HCT116 (cell line): ENCODE data around the gene PLEKHA6. TPM values are rescaled to one million over a fixed set of nuclear protein-coding genes. Genes with fewer than 3 reads are reported as not detected.

Source experiments
- ATAC-seq: fragments of 200-7000 bp; cut with Tn5 transposase; 2 replicates; pipeline ENCODE4 v1.9.1; 2020; ENCODE audit warnings: mild to moderate bottlenecking, moderate library complexity
- BruUV-seq: library from RNA; stranded (reverse); fragments of 400-500 nt; replicated peaks from 2 replicates; lab custom pipeline; 2021; lab: Mats Ljungman, UMichigan
- CTCF ChIA-PET: fragments of 300-600 bp; sonication (Branson Sonifier 250); formaldehyde crosslinking; loops from one replicate; lab custom pipeline; 2021; ENCODE audit warnings: antibody characterized with exemption; lab: Charles Lee
- POLR2A ChIA-PET: fragments of 300-600, 350-600 bp; sonication (Branson Sonifier 250); formaldehyde crosslinking; loops from one replicate; lab custom pipeline; 2021; ENCODE audit warnings: antibody characterized with exemption; lab: Charles Lee
- RAD21 ChIA-PET, 2 experiments: fragments of 300-600 bp; sonication (Branson Sonifier 250); formaldehyde crosslinking; loops; one replicate each; lab custom pipeline; 2023; ENCODE audit warnings: low total read pairs in 2 of 2; ENCODE audit not compliant: uncharacterized antibody in 2 of 2, unreplicated experiment in 2 of 2, low non-redundant PET in 1 of 2; lab: Charles Lee
- DNase-seq: peaks from one replicate; pipeline ENCODE4 v3.0.0-alpha.2; 2010; ENCODE audit warnings: low read depth, low spot score
- H2AFZ ChIP-seq: fragments of 200-600 bp; shearing (Covaris generic), sonication (generic); 2 replicates; pipeline ENCODE4 v1.6.1; 2017; ENCODE audit warnings: low read depth, mixed run types, mixed read lengths, antibody characterized with exemption, low read length; ENCODE audit not compliant: poor library complexity, severe bottlenecking
- H3K27ac ChIP-seq: 2 replicates; pipeline ENCODE4 v1.5.1; 2012; ENCODE audit warnings: low read depth, low read length
- H3K27me3 ChIP-seq: fragments of 200-600 bp; sonication (generic); 2 replicates; pipeline ENCODE4 v1.6.1; 2016; ENCODE audit warnings: mixed run types, low read length, mixed read lengths; ENCODE audit not compliant: insufficient read depth
- H3K36me3 ChIP-seq, 2 experiments: fragments of 200-500 bp in 1 of 2; fragments of 200-600 bp in 1 of 2; sonication (Bioruptor generic) in 1 of 2; sonication (generic) in 1 of 2; 2 replicates each; pipeline versions ENCODE4 v1.5.1 to v1.6.1; 2014 to 2016; ENCODE audit warnings: low read length in 2 of 2, inconsistent platforms in 1 of 2, mixed read lengths in 1 of 2, mixed run types in 1 of 2; ENCODE audit not compliant: insufficient read depth in 2 of 2, control insufficient read depth in 1 of 2
- H3K4me1 ChIP-seq, 2 experiments: fragments of 200-600 bp in 1 of 2; sonication (generic) in 1 of 2; 2 replicates each; pipeline versions ENCODE4 v1.5.1 to v1.6.1; 2012 to 2017; ENCODE audit warnings: low read length in 2 of 2, inconsistent platforms in 1 of 2, mild to moderate bottlenecking in 1 of 2, mixed read lengths in 1 of 2, mixed run types in 1 of 2, moderate library complexity in 1 of 2; ENCODE audit not compliant: insufficient read depth in 2 of 2, control insufficient read depth in 1 of 2
- H3K4me2 ChIP-seq: fragments of 200-600 bp; sonication (generic); 2 replicates; pipeline ENCODE4 v1.6.1; 2017; ENCODE audit warnings: mixed run types, low read length, mixed read lengths
- H3K4me3 ChIP-seq, 2 experiments: fragments of 200-600 bp in 1 of 2; sonication (generic) in 1 of 2; replicated peaks in 1 of 2; 2 replicates each; pipeline ENCODE4 v1.5.1; 2011 to 2016; ENCODE audit warnings: low read length in 2 of 2, control low read depth in 1 of 2, low read depth in 1 of 2, mild to moderate bottlenecking in 1 of 2, mixed read lengths in 1 of 2, mixed run types in 1 of 2
- H3K79me2 ChIP-seq: fragments of 200-600 bp; sonication (generic); 2 replicates; pipeline ENCODE4 v1.6.1; 2017; ENCODE audit warnings: mild to moderate bottlenecking, mixed run types, low read length, moderate library complexity, mixed read lengths; ENCODE audit not compliant: insufficient read depth
- H3K9ac ChIP-seq: fragments of 200-600 bp; sonication (generic); 2 replicates; pipeline ENCODE4 v1.6.1; 2016; ENCODE audit warnings: low read length, mixed read lengths
- H3K9me2 ChIP-seq: fragments of 200-600 bp; sonication (generic), shearing (Covaris generic); 2 replicates; pipeline ENCODE4 v1.6.1; 2017; ENCODE audit warnings: mixed run types, mild to moderate bottlenecking, moderate library complexity; ENCODE audit not compliant: insufficient read depth
- H3K9me3 ChIP-seq, 2 experiments: fragments of 200-500 bp in 1 of 2; fragments of 200-600 bp in 1 of 2; sonication (Bioruptor generic) in 1 of 2; sonication (generic) in 1 of 2; 2 replicates each; pipeline ENCODE4 v1.6.1; 2014 to 2017; ENCODE audit warnings: low read length in 2 of 2, mixed read lengths in 2 of 2, inconsistent platforms in 1 of 2, low read depth in 1 of 2, mild to moderate bottlenecking in 1 of 2, mixed run types in 1 of 2, moderate library complexity in 1 of 2; ENCODE audit not compliant: control insufficient read depth in 1 of 2, insufficient read depth in 1 of 2
- H4K20me1 ChIP-seq: fragments of 200-600 bp; sonication (generic), shearing (Covaris generic); 2 replicates; pipeline ENCODE4 v1.6.1; 2017; ENCODE audit warnings: mixed run types, mild to moderate bottlenecking, moderate library complexity; ENCODE audit not compliant: insufficient read depth
- POLR2AphosphoS5 ChIP-seq: IDR thresholded peaks from 2 replicates; pipeline ENCODE4 v1.6.1; 2011; ENCODE audit warnings: mild to moderate bottlenecking, low read depth, low read length, moderate library complexity
- SIN3A ChIP-seq: IDR thresholded peaks from 2 replicates; pipeline ENCODE4 v1.6.1; 2012; ENCODE audit warnings: low read depth
- YY1 ChIP-seq: IDR thresholded peaks from 2 replicates; pipeline ENCODE4 v1.6.1; 2011; ENCODE audit warnings: low read length, low read depth, moderate library complexity, mild to moderate bottlenecking; ENCODE audit not compliant: insufficient replicate concordance; ENCODE audit errors: extremely low read depth
- intact Hi-C: fragments of 100-400 bp; cut with micrococcal nuclease; formaldehyde crosslinking; loops from 2 replicates; pipeline ENCODE4 v1.10.0; 2022
- total RNA-seq: library from RNA; stranded (reverse); gene quantifications from one replicate; pipeline ENCODE4 v1.2.1, GENCODE V29; 2021; ENCODE audit not compliant: unreplicated experiment
- TF ChIP-seq, protein P1 (sequence below): IDR thresholded peaks from 2 replicates; pipeline ENCODE4 v1.6.1; 2011; ENCODE audit warnings: mild to moderate bottlenecking, low read length, moderate library complexity; ENCODE audit not compliant: insufficient replicate concordance; ENCODE audit errors: extremely low read depth
- TF ChIP-seq, protein P2 (sequence below): IDR thresholded peaks from 2 replicates; pipeline ENCODE4 v1.6.1; 2012; ENCODE audit warnings: low read depth

PLEKHA6 gene
- total RNA-seq, 1 experiment from 2014 or later: 13.1 TPM

DNA sequence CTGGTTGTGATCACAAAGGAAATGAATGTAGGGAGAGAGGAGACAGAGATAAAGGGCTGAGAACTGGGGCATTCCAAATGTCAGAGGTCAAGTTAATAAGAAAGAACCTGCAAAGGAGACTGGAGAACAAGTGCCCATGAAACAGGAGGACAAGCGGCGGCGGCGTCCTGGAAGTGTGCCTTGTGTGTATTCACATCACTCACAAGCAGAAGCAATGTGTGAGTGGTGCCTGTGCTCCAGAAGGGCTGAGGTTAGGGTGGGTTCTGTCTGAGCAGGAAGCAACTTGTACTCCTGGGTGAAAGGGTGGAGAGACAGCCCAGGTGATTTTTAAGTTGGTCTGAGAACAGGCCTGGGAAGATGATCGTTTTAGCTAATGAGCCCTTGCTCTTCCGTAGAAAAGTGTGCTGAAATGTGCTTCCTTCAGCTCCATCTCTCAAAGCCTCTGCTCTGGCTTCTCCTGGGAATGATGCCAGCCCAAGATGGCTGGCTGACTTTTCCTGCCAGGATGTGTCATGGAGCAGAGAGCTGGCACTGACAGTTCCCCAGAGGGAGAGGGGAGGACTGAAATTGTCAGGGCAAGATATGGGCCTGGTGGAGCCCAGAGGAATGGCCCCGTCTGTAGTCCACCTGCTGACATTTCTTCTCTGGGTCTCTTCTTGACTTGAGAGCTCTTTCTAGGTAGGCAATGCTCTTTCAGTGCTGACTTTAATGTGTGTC is 25.1 kb upstream of the PLEKHA6 start:
- no peak for DNase-seq
- ATAC-seq: 0 out of 2 replicates have a peak, but pooled peaks have one; percentile 17
- no peaks in the 10 kb centered on the region for H3K79me2 ChIP-seq
- H3K9me2 ChIP-seq: no peaks in the 10 kb centered on the region
- H3K9ac ChIP-seq: no peak overlapping the region
- H3K9me3 ChIP-seq: no peaks in the 10 kb centered on the region
- H3K4me2 ChIP-seq: no peak overlapping the region
- no peak overlapping the region for H3K4me3 ChIP-seq
- H3K27ac ChIP-seq: no peak overlapping the region
- TF ChIP-seq, protein P1, sequence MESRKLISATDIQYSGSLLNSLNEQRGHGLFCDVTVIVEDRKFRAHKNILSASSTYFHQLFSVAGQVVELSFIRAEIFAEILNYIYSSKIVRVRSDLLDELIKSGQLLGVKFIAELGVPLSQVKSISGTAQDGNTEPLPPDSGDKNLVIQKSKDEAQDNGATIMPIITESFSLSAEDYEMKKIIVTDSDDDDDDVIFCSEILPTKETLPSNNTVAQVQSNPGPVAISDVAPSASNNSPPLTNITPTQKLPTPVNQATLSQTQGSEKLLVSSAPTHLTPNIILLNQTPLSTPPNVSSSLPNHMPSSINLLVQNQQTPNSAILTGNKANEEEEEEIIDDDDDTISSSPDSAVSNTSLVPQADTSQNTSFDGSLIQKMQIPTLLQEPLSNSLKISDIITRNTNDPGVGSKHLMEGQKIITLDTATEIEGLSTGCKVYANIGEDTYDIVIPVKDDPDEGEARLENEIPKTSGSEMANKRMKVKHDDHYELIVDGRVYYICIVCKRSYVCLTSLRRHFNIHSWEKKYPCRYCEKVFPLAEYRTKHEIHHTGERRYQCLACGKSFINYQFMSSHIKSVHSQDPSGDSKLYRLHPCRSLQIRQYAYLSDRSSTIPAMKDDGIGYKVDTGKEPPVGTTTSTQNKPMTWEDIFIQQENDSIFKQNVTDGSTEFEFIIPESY: no peak
- TF ChIP-seq YY1 (peak; percentile 18), SIN3A (no peak), POLR2AphosphoS5 (no peak)
- TF ChIP-seq, protein P2, sequence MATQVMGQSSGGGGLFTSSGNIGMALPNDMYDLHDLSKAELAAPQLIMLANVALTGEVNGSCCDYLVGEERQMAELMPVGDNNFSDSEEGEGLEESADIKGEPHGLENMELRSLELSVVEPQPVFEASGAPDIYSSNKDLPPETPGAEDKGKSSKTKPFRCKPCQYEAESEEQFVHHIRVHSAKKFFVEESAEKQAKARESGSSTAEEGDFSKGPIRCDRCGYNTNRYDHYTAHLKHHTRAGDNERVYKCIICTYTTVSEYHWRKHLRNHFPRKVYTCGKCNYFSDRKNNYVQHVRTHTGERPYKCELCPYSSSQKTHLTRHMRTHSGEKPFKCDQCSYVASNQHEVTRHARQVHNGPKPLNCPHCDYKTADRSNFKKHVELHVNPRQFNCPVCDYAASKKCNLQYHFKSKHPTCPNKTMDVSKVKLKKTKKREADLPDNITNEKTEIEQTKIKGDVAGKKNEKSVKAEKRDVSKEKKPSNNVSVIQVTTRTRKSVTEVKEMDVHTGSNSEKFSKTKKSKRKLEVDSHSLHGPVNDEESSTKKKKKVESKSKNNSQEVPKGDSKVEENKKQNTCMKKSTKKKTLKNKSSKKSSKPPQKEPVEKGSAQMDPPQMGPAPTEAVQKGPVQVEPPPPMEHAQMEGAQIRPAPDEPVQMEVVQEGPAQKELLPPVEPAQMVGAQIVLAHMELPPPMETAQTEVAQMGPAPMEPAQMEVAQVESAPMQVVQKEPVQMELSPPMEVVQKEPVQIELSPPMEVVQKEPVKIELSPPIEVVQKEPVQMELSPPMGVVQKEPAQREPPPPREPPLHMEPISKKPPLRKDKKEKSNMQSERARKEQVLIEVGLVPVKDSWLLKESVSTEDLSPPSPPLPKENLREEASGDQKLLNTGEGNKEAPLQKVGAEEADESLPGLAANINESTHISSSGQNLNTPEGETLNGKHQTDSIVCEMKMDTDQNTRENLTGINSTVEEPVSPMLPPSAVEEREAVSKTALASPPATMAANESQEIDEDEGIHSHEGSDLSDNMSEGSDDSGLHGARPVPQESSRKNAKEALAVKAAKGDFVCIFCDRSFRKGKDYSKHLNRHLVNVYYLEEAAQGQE: no peak
- intact Hi-C loops: no loop called here
- no peak overlapping the region for H2AFZ ChIP-seq
- RAD21 ChIA-PET: no interaction called here
- POLR2A ChIA-PET: no interaction called here
- H3K36me3 ChIP-seq: no peaks in the 10 kb centered on the region
- CTCF ChIA-PET: interaction anchor here (3.2 kb wide), 1 partner anchor 14 kb away, joined by 24 read pairs; no protein-coding TSS in a partner anchor
- BruUV-seq: no TSS peak
- H3K27me3 ChIP-seq: no peaks in the 10 kb centered on the region
- H4K20me1 ChIP-seq: no peaks in the 10 kb centered on the region
- peaks cover 0 to 9% of the 10 kb centered on the region in 2 experiments; a peak in 1 of 4 replicates for H3K4me1 ChIP-seq
